GM18505 (cell line): ENCODE data around the gene C18orf54.
"Not testable (repeated sequence)": the region's sequence is repeated elsewhere in the genome, so short reads cannot be mapped to it uniquely, and the experiment has no call there.

Experiments
- ATAC-seq: cut with Tn5 transposase; IDR thresholded peaks from one replicate; pipeline ENCODE4 v1.9.1; 2021; ENCODE audit not compliant: unreplicated experiment
- POLR2A ChIP-seq: IDR thresholded peaks from 4 replicates; pipeline ENCODE4 v1.6.1; 2011; ENCODE audit warnings: borderline replicate concordance; ENCODE audit not compliant: insufficient read depth, insufficient read length; ENCODE audit errors: extremely low read depth

C18orf54 gene

GRCh38 chr18:54358495-54359040 lies 862 bp downstream of the C18orf54 start:
- no peak for TF ChIP-seq POLR2A
- peak; percentile 10 for ATAC-seq

GRCh38 chr18:54359233-54359632 lies 1.5 kb downstream of the C18orf54 start:
- ATAC-seq = no peak

GRCh38 chr18:54360406-54360805 lies 2.7 kb downstream of the C18orf54 start:
- ATAC-seq = no peak

More at GRCh38 chr18:54359233-54359632, 1.5 kb downstream of the C18orf54 start:
- TF ChIP-seq POLR2A = no peak

DNA sequence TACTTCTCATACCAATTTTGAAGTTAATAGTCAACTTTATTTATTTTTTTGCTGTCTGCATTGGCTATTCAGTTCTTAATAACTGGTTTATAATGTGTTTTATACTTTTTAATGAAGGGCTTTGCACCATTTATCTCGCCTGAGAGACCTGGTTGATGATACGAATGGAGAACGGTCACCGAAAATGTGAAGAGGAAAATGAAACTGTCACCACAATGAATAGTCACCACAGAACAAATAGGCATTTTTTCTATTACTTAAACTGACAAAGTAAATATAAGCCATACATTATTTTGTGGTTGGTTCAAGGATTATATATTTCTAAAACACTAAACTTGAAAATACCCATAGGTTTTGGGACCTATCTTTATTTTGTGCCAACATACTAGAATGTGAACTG lies 20.4 kb downstream of the C18orf54 start:
- no peak for TF ChIP-seq POLR2A
- ATAC-seq = no peak

More at GRCh38 chr18:54360406-54360805, 2.7 kb downstream of the C18orf54 start:
- TF ChIP-seq POLR2A = no peak

- ATAC-seq = no peak
- TF ChIP-seq POLR2A = no peak
Observed at GRCh38 chr18:54381640-54382039, 23.9 kb downstream of the C18orf54 start.

DNA sequence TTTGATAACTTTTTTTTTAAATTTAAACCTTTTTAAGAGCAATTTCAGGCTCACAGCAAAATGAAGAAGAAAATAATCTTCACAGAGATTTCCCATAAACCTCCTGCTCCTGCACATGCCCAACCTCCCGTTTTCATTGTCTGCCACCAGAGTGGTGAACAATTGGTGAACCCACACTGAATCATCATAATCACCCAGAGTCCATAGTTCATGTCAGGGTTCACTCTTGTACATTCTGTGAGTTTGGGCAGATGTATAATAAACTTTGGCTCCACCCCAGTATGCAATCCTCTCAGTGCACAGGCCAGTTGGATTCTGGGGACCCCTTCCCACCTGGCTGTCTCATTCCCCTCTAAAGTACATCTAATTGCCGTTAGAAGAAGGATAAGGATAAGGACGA lies 24.4 kb downstream of the C18orf54 start:
- no peak for ATAC-seq
- no peak for TF ChIP-seq POLR2A

GRCh38 chr18:54382733-54383252 lies 25.1 kb downstream of the C18orf54 start:
- no peak for ATAC-seq
- no peak for TF ChIP-seq POLR2A

DNA sequence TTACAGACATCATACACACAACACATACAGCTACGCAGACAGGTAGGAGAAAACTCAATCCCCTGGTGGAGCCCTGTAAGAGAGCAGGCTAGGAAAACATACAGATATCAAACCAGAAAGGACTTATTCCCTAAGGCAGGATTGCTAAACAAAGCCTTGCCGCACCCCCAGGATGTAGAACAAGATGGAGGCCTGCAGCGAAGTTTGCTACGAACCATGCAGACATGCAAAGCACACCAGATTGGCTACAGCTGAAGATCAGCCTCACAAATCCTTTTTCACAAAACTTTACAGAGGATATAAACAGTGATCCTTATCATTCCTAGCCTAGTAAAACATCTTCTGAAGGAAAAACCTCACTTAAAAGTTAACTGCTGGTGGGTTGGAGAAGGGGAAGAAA lies 28.3 kb downstream of the C18orf54 start:
- ATAC-seq = no peak
- no peak for TF ChIP-seq POLR2A

- not testable (repeated sequence) for ATAC-seq
Observed at GRCh38 chr18:54386800-54387495, 29.2 kb downstream of the C18orf54 start.

GRCh38 chr18:54387631-54388030 lies 29.9 kb downstream of the C18orf54 start:
- no peak for ATAC-seq
- TF ChIP-seq POLR2A = no peak

- peak; percentile 92 for ATAC-seq
Observed at GRCh38 chr18:54388203-54389142, 30.8 kb downstream of the C18orf54 start.

DNA sequence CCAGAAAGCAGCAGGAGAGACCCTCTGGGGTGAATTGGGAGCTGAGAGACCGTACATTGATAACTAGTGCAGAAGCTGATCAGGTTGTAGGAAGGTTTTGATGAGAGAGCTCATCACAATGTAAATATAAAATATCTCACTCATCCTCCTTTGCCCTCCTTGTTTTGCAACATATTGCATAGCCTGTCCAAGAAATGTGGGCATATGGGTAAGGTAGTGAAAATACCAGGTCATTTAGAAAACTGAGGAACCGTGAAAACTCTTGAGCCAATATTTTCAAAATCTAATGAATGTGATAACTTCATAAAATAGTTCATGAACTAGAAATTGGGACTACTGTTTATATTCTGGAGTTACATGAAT lies 31.4 kb downstream of the C18orf54 start:
- ATAC-seq = no peak
- TF ChIP-seq POLR2A = no peak

More at GRCh38 chr18:54388203-54389142, 30.8 kb downstream of the C18orf54 start:
- TF ChIP-seq POLR2A = no peak

- no peak for TF ChIP-seq POLR2A
- ATAC-seq = no peak
Observed at GRCh38 chr18:54390838-54391237, 33.1 kb downstream of the C18orf54 start.
